ENCODE measurements around the gene RIOK3.

DNA sequence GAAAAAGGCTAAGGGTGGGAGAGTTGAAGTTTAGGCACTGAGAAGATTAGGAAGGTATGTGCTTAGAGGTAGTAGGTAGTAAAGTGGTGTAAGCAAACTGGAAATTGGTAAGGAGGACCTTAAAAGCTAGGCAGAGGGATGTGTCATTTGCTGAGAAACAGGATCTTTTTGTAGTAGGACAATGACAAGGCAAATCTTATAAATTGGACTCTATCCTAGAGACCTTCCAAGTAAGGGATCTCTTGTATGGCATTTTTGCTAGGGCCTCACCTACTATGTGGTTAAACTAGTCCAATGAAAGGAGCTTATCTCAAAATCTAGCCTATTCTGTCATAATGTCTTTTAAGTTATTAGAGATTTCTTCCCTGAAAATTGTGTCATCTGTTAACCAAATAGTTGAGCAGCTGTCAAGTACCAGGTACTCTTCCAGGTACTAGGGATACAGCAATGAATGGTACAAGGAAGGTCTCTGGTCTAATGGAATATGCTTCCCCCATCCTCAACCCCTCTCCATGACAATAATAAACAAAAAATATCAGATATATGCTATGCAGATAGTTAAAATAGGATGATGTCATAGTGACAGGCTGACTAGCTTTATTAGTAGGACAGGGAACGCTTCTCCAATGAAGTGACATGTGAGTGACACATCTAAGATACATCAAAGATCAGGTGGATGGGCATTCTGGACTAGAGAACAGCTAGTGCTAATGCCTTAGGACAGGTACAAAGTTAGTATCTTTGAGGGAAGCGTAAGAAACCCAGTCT, 17.7 kb downstream of the RIOK3 start:
- TF ChIP-seq EP300 (conservative IDR thresholded peaks at IDR 0.05; ENCODE audit: poor library complexity, severe bottlenecking) (no peak), TAF1 (IDR thresholded peaks at IDR 0.05; ENCODE audit: low read depth) (no peak)
- TF ChIP-seq, protein P1, sequence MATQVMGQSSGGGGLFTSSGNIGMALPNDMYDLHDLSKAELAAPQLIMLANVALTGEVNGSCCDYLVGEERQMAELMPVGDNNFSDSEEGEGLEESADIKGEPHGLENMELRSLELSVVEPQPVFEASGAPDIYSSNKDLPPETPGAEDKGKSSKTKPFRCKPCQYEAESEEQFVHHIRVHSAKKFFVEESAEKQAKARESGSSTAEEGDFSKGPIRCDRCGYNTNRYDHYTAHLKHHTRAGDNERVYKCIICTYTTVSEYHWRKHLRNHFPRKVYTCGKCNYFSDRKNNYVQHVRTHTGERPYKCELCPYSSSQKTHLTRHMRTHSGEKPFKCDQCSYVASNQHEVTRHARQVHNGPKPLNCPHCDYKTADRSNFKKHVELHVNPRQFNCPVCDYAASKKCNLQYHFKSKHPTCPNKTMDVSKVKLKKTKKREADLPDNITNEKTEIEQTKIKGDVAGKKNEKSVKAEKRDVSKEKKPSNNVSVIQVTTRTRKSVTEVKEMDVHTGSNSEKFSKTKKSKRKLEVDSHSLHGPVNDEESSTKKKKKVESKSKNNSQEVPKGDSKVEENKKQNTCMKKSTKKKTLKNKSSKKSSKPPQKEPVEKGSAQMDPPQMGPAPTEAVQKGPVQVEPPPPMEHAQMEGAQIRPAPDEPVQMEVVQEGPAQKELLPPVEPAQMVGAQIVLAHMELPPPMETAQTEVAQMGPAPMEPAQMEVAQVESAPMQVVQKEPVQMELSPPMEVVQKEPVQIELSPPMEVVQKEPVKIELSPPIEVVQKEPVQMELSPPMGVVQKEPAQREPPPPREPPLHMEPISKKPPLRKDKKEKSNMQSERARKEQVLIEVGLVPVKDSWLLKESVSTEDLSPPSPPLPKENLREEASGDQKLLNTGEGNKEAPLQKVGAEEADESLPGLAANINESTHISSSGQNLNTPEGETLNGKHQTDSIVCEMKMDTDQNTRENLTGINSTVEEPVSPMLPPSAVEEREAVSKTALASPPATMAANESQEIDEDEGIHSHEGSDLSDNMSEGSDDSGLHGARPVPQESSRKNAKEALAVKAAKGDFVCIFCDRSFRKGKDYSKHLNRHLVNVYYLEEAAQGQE (IDR thresholded peaks at IDR 0.05; ENCODE audit: borderline replicate concordance): no peak
